ENCODE measurements around the gene TTC19.
"Not testable (repeated sequence)": the region's sequence is repeated elsewhere in the genome, so short reads cannot be mapped to it uniquely, and the experiment has no call there.

The TTC19 gene

DNA sequence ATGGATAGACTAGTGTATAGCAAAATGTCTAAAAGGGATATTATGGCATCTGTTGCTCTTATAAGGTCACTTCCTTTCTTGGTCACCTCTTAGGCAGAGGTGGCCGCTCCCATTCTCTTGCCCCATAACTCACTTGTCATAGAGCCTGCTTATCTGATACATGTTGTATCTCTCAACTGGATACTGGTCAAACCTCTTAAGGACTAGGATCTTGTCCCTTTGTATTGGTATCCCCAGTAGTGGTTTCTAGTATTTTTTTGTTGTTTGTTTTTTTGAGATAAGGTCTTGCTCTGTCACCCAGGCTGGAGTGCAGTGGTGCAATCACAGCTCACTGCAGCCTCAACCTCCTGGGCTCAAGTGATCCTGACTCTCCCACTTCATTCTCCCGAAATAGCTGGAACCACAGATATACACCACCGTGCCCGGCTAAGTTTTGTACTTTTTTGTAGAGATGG lies 27.1 kb upstream of the TTC19 start:
- no peak for DNase-seq (ENCODE audit: low spot score)

GRCh38 chr17:15973016-15973415 lies 26.6 kb upstream of the TTC19 start:
- no peak for DNase-seq (ENCODE audit: low spot score)

GRCh38 chr17:15973834-15974233 lies 25.8 kb upstream of the TTC19 start:
- no peak for DNase-seq (ENCODE audit: low spot score)

DNA sequence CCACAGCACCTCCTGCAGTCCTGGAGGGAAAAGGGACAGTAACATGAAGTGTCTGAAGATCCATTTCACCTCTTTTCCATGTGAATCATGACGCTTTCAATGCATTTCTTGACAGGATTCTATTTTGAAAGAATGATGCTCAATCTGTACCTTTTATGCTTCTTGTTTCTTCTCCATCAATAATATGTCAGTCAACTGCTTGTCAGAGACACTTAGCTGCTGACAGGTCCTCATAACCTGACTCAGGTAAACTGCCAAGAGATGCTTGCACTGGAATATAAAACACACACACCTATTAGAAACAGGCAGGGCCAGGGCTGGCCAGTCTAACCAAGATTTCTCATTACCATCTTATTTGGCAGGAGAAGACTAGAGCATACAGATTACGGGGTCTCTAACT lies 21.7 kb upstream of the TTC19 start:
- no peak for DNase-seq (ENCODE audit: low spot score)

GRCh38 chr17:15978606-15979005 lies 21.0 kb upstream of the TTC19 start:
- DNase-seq (ENCODE audit: low spot score) = no peak

- DNase-seq (ENCODE audit: low spot score) = not testable (repeated sequence)
Measured at GRCh38 chr17:15979013-15979412, 20.6 kb upstream of the TTC19 start.

GRCh38 chr17:15981208-15981607 lies 18.4 kb upstream of the TTC19 start:
- no peak for DNase-seq (ENCODE audit: low spot score)

GRCh38 chr17:15981646-15982580 lies 17.7 kb upstream of the TTC19 start:
- DNase-seq (ENCODE audit: low spot score) = no peak

- no peak for DNase-seq (ENCODE audit: low spot score)
Measured at GRCh38 chr17:15996322-15996721, 3.3 kb upstream of the TTC19 start.

GRCh38 chr17:15998031-15998562 lies 1.5 kb upstream of the TTC19 start:
- DNase-seq (ENCODE audit: low spot score) = no peak

DNA sequence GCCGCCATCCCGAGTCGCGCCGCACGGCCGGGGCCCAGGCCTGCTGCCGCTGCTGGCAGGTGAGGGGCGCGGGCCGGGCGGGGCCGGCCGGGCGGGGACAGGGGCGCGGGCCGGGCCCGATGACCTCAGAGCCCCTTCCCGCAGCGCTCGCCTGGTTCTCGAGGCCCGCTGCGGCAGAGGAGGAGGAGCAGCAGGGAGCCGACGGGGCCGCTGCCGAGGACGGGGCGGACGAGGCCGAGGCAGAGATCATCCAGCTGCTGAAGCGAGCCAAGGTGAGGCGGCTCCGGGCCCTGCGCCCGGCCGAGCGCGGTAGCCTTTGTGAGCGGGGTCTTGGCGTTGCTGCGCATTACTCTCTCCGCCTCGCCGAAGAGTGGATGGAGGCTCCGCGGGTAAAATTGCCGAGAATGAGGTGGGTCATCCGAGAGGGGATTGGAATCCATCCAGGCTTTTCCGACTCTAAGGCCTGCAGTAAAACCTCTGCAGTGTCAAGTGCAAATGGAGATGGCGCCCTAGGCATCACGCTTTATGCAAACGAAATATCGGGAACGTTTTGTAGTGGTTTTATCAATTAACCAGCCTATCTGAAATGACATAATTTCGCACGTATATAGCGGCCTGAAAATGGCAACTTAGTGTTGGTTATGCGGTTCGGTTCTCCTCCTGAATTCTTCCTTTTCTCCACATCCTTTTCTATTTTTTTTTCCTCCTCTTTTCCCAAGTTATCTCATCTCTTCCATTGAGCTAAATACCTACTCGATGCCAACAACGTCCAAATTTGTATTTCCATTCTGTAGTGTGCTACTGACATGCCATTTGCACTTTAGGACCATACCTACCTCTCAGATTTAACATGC lies 577 bp downstream of the TTC19 start:
- peak; percentile 24 for DNase-seq (ENCODE audit: low spot score)

GRCh38 chr17:16001226-16001897 lies 1.7 kb downstream of the TTC19 start:
- DNase-seq (ENCODE audit: low spot score) = no peak

DNA sequence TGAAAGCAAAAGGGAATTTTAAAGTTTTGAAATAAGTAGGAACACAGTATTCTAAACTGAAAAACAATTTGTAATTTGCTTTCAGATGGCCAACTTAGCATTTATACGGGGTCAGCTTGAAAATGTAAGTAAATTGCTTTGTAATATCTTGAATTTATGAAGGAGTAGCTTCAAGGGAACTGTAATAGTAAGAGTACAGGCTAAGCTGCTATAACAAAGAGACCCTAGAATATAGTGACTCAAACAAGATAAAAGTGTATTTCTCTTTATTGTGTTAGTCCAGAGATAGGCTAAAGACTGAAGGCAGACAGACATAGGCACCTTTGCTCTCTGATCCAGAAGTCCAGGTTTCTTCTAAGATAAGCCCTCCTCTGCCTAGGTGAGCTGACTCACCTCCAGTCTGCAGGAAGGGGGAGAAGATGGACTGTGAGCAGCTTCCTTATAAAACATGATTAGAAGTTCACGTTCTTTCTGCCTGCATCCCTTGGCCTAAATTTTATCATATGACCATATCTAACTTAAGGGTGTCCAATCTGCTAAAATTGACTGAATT lies 3.2 kb downstream of the TTC19 start:
- no peak for DNase-seq (ENCODE audit: low spot score)

- DNase-seq (ENCODE audit: low spot score) = no peak
Measured at GRCh38 chr17:16003841-16004240, 4.2 kb downstream of the TTC19 start.

DNA sequence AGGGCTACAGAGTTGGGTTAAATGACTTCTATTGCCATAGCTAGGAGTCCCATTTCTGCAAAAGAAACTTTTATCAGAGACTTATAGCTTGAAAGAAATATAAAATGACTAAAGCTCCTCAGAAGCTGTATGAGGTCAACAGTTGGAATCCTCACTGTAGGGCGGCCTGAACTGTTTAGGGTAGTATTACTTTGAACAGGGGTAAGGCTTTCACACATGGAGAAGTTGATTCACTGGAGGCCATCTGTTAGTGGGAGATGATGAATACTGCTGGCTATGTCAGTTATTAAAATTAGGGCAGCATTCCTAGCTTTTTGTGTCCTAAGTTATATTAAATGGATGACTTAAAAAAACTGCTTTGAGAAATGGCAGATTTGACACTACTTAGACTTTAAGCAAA lies 6.0 kb downstream of the TTC19 start:
- no peak for DNase-seq (ENCODE audit: low spot score)

- no peak for DNase-seq (ENCODE audit: low spot score)
Measured at GRCh38 chr17:16007439-16007838, 7.8 kb downstream of the TTC19 start.

- DNase-seq (ENCODE audit: low spot score) = no peak
Measured at GRCh38 chr17:16013943-16014407, 14.4 kb downstream of the TTC19 start.

- no peak for DNase-seq (ENCODE audit: low spot score)
Measured at GRCh38 chr17:16019347-16019746, 19.7 kb downstream of the TTC19 start.

DNA sequence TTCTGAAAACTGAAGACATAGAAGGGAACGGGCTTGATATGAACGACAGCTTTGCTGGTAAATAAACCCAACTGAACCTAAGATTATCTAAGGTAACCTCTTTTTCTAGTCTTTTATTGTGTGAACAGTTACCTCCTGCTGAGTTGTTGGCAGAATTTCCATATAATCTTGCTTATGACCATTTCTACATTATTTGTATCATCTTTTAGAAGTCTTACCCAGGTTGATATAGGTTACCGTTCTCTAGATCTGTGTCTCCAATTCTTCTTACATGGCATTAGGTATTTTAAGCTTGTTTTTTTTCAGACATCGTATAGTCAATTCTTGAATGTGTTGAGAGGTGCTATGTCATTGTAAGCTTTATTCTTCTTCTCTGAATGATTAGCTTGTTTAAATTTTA lies 24.3 kb downstream of the TTC19 start:
- DNase-seq (ENCODE audit: low spot score) = no peak

GRCh38 chr17:16025202-16025601 lies 25.6 kb downstream of the TTC19 start:
- DNase-seq (ENCODE audit: low spot score) = no peak

GRCh38 chr17:16026895-16027294 lies 27.3 kb downstream of the TTC19 start:
- DNase-seq (ENCODE audit: low spot score) = no peak
